ENCODE results near the gene ZNF280A.

DNA sequence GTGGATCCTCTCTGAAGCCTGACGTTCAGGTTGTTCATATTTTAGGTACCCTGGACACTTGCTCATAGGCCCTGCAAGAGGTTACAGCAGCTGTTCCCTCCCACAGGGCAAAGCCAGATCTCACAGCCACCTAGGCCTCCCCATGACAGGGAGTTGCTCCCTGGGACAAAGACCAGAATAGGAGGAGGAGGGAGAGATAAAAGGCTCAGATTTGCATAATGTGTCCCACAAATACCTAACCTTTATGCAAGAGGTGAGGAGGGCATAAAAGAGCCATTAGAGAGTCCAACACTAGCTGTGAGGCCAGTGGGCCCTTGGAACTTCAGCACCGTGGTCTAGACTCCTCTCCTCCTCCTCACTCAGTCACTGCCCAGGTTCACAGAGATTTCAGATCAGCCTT, 45.3 kb downstream of the ZNF280A start:
- no peak for TF ChIP-seq POLR2AphosphoS5 (IDR thresholded peaks at IDR 0.05)
- TF ChIP-seq, protein P1, sequence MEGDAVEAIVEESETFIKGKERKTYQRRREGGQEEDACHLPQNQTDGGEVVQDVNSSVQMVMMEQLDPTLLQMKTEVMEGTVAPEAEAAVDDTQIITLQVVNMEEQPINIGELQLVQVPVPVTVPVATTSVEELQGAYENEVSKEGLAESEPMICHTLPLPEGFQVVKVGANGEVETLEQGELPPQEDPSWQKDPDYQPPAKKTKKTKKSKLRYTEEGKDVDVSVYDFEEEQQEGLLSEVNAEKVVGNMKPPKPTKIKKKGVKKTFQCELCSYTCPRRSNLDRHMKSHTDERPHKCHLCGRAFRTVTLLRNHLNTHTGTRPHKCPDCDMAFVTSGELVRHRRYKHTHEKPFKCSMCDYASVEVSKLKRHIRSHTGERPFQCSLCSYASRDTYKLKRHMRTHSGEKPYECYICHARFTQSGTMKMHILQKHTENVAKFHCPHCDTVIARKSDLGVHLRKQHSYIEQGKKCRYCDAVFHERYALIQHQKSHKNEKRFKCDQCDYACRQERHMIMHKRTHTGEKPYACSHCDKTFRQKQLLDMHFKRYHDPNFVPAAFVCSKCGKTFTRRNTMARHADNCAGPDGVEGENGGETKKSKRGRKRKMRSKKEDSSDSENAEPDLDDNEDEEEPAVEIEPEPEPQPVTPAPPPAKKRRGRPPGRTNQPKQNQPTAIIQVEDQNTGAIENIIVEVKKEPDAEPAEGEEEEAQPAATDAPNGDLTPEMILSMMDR (IDR thresholded peaks at IDR 0.05), result no peak

Measured in breast epithelium (tissue), 3 donors.